HG03103 (cell line): ENCODE measurements around the gene OXLD1.

Source experiments
- ATAC-seq: cut with Tn5 transposase; IDR thresholded peaks from one replicate; pipeline ENCODE4 v1.9.1; 2021; ENCODE audit warnings: low read depth; ENCODE audit not compliant: unreplicated experiment

Gene OXLD1

GRCh38 chr17:81702934-81703746 lies 36.7 kb upstream of the OXLD1 start, which contains the start of gene MRPL12:
TSS of gene MRPL12 (plus strand) at chr17:81703367. CDS start at chr17:81703502, 135 bp downstream.
- peak; percentile 70 for ATAC-seq

- no peak for ATAC-seq
Observed at GRCh38 chr17:81701288-81702071, 35.1 kb upstream of the OXLD1 start.

- ATAC-seq: no peak
Observed at GRCh38 chr17:81700353-81701287, 34.2 kb upstream of the OXLD1 start.

- ATAC-seq: no peak
Observed at GRCh38 chr17:81697261-81698044, 31.0 kb upstream of the OXLD1 start.

GRCh38 chr17:81696218-81696941 lies 30.0 kb upstream of the OXLD1 start:
- no peak for ATAC-seq

GRCh38 chr17:81695801-81696200 lies 29.4 kb upstream of the OXLD1 start:
- ATAC-seq: no peak

GRCh38 chr17:81695211-81695610 lies 28.8 kb upstream of the OXLD1 start:
- no peak for ATAC-seq

GRCh38 chr17:81694810-81695209 lies 28.4 kb upstream of the OXLD1 start:
- ATAC-seq: no peak

GRCh38 chr17:81693509-81694210 lies 27.3 kb upstream of the OXLD1 start:
- ATAC-seq: no peak

GRCh38 chr17:81691608-81692007 lies 25.2 kb upstream of the OXLD1 start:
- ATAC-seq: no peak

- ATAC-seq: no peak
Observed at GRCh38 chr17:81691196-81691595, 24.8 kb upstream of the OXLD1 start.

- ATAC-seq: no peak
Observed at GRCh38 chr17:81690549-81690948, 24.1 kb upstream of the OXLD1 start.

- ATAC-seq: no peak
Observed at GRCh38 chr17:81690066-81690465, 23.7 kb upstream of the OXLD1 start.

- ATAC-seq: no peak
Observed at GRCh38 chr17:81688616-81689015, 22.2 kb upstream of the OXLD1 start.

GRCh38 chr17:81687770-81688541 lies 21.6 kb upstream of the OXLD1 start:
- no peak for ATAC-seq

GRCh38 chr17:81686614-81687013 lies 20.2 kb upstream of the OXLD1 start:
- ATAC-seq: no peak

- ATAC-seq: no peak
Observed at GRCh38 chr17:81685108-81685507, 18.7 kb upstream of the OXLD1 start.

- ATAC-seq: no peak
Observed at GRCh38 chr17:81684442-81684911, 18.1 kb upstream of the OXLD1 start.
